ENCODE measurements around the gene HIGD2A. TPM values are rescaled to one million over a fixed set of nuclear protein-coding genes. Genes with fewer than 3 reads are reported as not detected.

Gene HIGD2A
- total and polyA plus RNA-seq, 9 of the 15 experiments (the other 6 are each of a cell fraction or from before 2014, with no cell fraction given): 94.7 to 264 (median 163) TPM

GRCh38 chr5:176388444-176389134, at the start of gene HIGD2A, which contains the start of gene NOP16 (continued):
- TF ChIP-seq ZFP36 (IDR thresholded peaks at IDR 0.05; ENCODE audit: low read depth, low read length, partially characterized antibody) (no peak), ARHGAP35 (IDR thresholded peaks at IDR 0.05; ENCODE audit: partially characterized antibody) (peak; percentile 92), ZNF174 (CRISPR knock-in tag; IDR thresholded peaks at IDR 0.05) (no peak), ADNP (tag; IDR thresholded peaks at IDR 0.05) (no peak), RBFOX2 (IDR thresholded peaks at IDR 0.05; ENCODE audit: low read depth, low read length) (peak; percentile 92), ATF1 (CRISPR knock-in tag; IDR thresholded peaks at IDR 0.05) (no peak), ATF1 (tag; IDR thresholded peaks at IDR 0.05) (peak; percentile 87), SMAD2 (IDR thresholded peaks at IDR 0.05; ENCODE audit: low read depth, low read length) (no peak), EP400 (IDR thresholded peaks at IDR 0.05) (peak; percentile 99), CREB5 (CRISPR knock-in tag; IDR thresholded peaks at IDR 0.05) (no peak), NCOA1 (IDR thresholded peaks at IDR 0.05; ENCODE audit: low read depth) (peak; percentile 99), ZNF134 (CRISPR knock-in tag; conservative IDR thresholded peaks at IDR 0.05) (no peak)
- TF ChIP-seq, protein P1, sequence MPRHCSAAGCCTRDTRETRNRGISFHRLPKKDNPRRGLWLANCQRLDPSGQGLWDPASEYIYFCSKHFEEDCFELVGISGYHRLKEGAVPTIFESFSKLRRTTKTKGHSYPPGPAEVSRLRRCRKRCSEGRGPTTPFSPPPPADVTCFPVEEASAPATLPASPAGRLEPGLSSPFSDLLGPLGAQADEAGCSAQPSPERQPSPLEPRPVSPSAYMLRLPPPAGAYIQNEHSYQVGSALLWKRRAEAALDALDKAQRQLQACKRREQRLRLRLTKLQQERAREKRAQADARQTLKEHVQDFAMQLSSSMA (CRISPR knock-in tag; IDR thresholded peaks at IDR 0.05): peak; percentile 91
- TF ChIP-seq, protein P2, sequence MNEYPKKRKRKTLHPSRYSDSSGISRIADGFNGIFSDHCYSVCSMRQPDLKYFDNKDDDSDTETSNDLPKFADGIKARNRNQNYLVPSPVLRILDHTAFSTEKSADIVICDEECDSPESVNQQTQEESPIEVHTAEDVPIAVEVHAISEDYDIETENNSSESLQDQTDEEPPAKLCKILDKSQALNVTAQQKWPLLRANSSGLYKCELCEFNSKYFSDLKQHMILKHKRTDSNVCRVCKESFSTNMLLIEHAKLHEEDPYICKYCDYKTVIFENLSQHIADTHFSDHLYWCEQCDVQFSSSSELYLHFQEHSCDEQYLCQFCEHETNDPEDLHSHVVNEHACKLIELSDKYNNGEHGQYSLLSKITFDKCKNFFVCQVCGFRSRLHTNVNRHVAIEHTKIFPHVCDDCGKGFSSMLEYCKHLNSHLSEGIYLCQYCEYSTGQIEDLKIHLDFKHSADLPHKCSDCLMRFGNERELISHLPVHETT (CRISPR knock-in tag; conservative IDR thresholded peaks at IDR 0.05 in 1 of 2, IDR thresholded peaks at IDR 0.05 in 1 of 2): peak in 1 of 2 experiments; percentile 94; a peak in 2 of 4 replicates
- TF ChIP-seq, protein P3, sequence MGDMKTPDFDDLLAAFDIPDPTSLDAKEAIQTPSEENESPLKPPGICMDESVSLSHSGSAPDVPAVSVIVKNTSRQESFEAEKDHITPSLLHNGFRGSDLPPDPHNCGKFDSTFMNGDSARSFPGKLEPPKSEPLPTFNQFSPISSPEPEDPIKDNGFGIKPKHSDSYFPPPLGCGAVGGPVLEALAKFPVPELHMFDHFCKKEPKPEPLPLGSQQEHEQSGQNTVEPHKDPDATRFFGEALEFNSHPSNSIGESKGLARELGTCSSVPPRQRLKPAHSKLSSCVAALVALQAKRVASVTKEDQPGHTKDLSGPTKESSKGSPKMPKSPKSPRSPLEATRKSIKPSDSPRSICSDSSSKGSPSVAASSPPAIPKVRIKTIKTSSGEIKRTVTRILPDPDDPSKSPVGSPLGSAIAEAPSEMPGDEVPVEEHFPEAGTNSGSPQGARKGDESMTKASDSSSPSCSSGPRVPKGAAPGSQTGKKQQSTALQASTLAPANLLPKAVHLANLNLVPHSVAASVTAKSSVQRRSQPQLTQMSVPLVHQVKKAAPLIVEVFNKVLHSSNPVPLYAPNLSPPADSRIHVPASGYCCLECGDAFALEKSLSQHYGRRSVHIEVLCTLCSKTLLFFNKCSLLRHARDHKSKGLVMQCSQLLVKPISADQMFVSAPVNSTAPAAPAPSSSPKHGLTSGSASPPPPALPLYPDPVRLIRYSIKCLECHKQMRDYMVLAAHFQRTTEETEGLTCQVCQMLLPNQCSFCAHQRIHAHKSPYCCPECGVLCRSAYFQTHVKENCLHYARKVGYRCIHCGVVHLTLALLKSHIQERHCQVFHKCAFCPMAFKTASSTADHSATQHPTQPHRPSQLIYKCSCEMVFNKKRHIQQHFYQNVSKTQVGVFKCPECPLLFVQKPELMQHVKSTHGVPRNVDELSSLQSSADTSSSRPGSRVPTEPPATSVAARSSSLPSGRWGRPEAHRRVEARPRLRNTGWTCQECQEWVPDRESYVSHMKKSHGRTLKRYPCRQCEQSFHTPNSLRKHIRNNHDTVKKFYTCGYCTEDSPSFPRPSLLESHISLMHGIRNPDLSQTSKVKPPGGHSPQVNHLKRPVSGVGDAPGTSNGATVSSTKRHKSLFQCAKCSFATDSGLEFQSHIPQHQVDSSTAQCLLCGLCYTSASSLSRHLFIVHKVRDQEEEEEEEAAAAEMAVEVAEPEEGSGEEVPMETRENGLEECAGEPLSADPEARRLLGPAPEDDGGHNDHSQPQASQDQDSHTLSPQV (IDR thresholded peaks at IDR 0.05): no peak
- TF ChIP-seq, protein P4, sequence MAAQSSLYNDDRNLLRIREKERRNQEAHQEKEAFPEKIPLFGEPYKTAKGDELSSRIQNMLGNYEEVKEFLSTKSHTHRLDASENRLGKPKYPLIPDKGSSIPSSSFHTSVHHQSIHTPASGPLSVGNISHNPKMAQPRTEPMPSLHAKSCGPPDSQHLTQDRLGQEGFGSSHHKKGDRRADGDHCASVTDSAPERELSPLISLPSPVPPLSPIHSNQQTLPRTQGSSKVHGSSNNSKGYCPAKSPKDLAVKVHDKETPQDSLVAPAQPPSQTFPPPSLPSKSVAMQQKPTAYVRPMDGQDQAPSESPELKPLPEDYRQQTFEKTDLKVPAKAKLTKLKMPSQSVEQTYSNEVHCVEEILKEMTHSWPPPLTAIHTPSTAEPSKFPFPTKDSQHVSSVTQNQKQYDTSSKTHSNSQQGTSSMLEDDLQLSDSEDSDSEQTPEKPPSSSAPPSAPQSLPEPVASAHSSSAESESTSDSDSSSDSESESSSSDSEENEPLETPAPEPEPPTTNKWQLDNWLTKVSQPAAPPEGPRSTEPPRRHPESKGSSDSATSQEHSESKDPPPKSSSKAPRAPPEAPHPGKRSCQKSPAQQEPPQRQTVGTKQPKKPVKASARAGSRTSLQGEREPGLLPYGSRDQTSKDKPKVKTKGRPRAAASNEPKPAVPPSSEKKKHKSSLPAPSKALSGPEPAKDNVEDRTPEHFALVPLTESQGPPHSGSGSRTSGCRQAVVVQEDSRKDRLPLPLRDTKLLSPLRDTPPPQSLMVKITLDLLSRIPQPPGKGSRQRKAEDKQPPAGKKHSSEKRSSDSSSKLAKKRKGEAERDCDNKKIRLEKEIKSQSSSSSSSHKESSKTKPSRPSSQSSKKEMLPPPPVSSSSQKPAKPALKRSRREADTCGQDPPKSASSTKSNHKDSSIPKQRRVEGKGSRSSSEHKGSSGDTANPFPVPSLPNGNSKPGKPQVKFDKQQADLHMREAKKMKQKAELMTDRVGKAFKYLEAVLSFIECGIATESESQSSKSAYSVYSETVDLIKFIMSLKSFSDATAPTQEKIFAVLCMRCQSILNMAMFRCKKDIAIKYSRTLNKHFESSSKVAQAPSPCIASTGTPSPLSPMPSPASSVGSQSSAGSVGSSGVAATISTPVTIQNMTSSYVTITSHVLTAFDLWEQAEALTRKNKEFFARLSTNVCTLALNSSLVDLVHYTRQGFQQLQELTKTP (IDR thresholded peaks at IDR 0.05; ENCODE audit: low read depth in 1 of 2, partially characterized antibody in 2 of 2): peak; percentile 89 to 94
